NCI-H2227 treated with DMSO at 0.1 percent for 48 hours (cell line): ENCODE results near the gene ARMC12.

Experiments
- DNase-seq: peaks from one replicate; lab custom pipeline; 2025; lab: John Stamatoyannopoulos, UW

ARMC12 gene

DNA sequence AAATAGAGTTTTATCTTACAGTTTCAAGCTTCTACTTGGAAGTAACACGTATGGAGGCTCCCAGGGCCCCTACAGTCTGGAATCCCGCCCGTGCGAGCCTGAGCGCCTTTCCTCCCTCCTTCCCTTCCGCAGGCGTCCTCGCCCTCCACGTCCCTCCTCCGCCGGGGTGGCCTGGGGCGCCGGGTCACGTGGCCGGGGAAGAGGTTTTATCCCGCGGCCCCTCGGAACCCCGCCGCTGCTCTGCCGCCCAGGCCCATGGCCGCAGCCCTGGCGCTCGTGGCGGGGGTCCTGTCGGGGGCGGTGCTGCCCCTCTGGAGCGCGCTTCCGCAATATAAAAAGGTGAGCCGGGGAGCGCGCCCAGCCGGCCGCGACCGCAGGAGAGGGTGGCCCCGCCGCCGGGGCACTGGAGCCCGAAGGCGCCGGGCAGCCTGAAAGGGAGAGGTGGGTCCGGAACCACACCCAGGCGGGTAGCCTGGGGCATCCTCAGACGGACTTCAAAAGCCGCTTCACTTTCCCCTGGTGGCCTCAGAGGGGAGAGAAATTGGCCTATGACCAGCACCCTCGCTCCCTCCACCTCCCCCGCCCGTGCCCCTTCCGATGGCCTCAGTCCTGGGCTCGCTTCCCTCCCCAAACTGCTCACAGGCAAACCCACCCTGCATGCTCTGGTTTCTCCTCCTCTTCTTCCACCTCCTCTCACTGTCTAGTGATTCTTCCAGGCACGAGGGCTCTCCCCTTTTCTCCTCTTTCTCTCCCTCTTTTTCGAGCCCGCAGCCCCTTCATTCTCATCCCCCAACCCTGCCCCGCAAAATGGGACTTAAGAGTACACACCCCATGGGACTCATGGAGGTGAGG is 39.8 kb downstream of the ARMC12 start, which contains the start of gene CLPSL2:
TSS of gene CLPSL2 (plus strand) at position 235 of the 852 bp plus-strand sequence. CDS start at position 256, 21 bp downstream.
- peak; percentile 31 for DNase-seq

DNA sequence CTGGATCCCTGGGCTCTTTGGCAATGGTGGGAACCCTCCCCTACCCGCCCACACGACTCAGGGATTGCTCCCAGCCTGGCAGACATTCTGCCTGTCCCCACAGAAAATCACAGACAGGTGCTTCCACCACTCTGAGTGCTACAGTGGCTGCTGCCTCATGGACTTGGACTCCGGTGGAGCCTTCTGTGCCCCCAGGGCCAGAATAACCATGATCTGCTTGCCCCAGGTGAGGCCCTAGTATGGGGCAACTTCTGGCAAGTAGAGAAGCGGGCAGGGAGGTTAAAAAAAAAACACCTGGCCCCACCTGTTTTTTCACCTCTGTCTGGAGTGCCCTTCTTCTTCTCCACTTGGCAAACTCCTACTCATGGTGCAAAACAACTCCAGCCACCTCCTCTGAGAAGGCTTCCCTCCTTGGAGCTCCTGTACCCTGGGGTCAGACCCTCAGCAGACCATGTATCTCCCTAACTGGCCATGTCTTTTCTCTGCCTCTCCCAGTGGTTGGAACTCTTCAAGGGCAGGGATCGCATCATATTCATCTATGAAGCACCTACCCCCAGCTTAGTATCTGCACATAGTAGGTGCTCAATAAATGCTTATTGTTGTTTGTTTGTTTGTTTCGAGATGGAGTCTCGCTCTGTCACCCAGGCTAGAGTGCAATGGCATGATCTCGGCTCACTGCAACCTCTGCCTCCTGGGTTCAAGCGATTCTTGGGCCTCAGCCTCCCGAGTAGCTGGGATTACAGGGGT is 40.7 kb downstream of the ARMC12 start:
- no peak for DNase-seq

DNA sequence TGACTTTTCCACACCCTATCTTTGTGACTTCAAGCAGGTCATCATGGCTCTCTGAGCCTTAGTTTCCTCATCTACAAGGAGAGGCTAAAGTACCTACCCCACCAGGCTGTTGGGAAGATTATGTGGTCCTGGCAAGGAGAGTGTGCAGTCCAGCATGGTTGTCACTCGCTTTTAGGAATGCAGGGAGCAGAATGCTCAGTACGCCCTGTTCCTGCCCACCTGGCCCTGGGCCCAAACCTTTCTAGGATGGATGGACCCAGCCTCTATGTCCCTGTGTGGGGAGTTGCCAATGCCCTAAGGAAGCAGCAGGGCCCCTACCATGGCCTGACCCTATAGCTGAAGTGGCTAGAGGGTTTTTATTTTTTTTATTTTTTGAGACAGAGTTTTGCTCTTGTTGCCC is 41.6 kb downstream of the ARMC12 start:
- no peak for DNase-seq

DNA sequence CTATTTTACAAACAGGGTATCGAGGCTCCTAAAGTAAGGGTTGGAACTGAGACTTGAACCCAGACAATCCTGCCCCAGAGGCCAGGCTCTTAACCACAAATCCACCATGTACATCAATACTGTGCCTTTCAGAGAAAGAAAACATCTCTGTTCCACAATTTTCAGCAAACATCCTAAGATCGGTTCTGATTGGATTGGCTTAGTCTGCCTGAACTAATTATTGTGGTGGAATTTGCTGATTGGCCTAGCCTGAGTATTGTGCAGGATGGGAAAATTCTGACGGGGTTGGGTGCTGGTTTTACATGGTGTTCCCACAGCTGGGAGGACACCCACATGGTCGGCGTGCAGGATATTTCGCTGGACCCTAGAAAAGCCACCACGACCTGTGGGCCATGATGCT is 43.9 kb downstream of the ARMC12 start, which contains the start of gene CLPSL1:
TSS of gene CLPSL1 (plus strand) at position 301 of the 400 bp plus-strand sequence. CDS start at position 393, 92 bp downstream.
- no peak for DNase-seq

DNA sequence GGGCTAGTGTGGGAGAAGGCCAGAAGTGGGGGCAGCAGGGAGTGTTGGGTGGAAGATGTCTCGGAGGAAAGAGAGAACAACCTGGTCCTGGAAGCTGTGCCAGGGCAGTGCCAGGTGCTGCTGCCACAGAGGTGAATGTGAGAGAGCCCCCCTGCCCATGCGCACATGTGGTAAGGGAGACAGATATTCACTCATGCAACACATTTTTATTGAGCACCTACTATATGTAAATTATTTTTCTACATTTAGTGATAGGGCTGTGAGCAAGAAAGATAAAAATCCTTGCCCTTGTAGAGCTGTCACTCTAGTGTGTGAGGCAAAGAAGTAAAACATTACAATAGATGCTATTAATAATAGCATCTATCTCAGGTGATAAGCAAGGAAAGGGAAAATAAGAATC is 44.5 kb downstream of the ARMC12 start:
- no peak for DNase-seq

DNA sequence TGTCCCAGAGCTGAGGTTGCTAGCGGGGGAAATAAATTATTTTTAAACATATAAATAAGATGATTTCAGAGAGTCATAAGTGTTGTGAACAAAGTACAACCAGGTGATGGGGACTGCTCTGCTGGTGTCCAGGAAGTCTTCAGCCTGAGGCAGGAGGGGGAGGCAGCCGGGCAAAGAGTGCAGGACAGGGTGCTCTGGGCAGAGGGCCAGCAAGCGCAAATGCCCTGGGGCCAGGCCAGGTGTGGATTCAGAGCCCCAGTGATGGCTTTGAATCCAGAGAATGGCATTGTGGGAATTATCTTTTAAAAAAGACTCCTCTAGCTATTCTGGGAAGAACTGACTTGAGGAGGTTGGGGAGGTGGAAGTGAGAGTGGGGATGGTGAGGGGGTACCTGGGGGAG is 45.6 kb downstream of the ARMC12 start:
- no peak for DNase-seq

DNA sequence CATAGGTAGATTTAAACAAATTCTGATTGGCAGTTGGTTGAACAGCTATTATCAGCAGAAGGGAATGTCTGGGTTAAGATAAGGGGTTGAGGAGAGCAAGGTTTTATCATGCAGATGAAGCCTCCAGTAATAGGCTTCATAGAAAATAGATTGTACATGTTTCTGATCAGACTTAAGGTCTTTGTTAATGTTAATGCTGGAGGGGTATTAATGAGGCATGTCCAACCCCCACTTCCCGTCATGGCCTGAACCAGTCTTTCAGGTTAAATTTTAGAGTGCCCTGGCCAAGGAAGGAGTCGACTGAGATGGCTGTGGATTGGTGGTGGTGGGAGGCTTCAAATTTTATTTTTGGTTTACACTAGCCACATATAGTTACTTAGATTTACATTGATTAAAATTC is 47.4 kb downstream of the ARMC12 start:
- DNase-seq = no peak

DNA sequence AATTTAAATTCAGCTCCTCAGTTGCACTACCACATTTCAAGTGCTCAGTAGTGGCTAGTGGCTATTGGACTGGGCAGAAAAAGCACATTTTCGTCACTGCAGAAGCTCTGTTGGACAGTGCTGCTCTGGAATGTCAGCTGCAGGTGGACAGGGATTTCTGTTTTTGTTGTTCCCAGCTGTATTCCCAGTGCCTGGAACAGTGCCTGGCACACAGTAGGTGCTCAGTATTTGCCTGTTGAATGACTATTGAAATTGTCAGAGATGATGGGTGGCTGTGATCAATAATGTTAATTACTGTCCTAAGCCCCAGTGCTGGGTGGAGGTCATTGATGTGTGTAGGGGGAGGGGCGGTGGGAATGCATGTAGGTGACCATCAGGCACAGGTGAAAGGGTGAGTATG is 49.4 kb downstream of the ARMC12 start:
- no peak for DNase-seq

DNA sequence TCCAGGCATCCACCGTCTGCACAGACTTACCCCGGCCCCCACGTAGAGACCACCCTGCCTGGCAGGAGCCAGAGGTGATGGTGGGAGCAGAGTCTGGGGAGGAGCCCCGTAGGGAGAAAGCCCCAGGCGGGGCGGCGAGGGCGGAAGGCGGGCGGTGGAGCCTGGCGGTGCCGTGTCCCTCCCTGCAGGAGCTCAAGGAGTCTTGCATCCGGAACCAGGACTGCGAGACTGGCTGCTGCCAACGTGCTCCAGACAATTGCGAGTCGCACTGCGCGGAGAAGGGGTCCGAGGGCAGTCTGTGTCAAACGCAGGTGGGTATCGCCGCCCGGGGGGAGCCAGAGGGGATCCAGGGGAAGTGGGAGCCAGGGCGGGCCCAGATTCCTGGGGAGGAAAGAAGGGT is 50.0 kb downstream of the ARMC12 start:
- no peak for DNase-seq

DNA sequence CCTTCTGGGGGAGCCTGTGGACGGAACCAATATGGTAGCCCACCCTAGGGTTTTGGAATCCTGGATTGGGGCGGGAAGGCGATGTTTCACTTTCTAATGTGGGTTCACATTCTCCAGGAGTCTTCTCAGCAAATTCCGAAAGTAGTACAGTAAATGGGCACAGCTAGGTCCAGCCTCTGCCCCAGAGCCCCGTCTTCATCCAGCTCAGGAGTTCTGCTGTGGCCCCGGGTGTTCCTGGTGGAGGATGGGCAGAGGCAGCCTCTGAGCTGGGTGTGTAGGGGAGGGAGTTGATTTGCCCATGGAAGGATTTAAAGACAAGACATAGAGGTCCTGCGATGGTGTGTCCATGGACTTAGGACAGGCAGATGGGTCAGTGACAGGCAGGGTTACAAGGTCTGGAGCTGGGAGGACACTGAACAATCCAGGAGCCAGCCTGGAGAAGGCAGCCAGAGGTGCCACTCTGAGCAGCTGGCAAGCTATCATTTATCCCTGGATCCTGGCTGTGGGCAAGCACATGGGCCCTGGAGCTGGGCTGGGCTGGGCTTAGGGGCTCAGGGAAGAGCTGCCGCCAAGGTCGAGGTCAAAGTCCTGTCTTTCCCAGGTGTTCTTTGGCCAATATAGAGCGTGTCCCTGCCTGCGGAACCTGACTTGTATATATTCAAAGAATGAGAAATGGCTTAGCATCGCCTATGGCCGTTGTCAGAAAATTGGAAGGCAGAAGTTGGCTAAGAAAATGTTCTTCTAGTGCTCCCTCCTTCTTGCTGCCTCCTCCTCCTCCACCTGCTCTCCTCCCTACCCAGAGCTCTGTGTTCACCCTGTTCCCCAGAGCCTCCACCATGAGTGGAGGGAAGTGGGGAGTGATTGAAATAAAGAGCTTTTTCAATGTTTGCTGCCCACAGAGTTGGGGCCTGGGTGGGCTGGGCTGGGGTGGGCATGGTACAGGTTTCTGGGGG is 50.7 kb downstream of the ARMC12 start:
- no peak for DNase-seq

DNA sequence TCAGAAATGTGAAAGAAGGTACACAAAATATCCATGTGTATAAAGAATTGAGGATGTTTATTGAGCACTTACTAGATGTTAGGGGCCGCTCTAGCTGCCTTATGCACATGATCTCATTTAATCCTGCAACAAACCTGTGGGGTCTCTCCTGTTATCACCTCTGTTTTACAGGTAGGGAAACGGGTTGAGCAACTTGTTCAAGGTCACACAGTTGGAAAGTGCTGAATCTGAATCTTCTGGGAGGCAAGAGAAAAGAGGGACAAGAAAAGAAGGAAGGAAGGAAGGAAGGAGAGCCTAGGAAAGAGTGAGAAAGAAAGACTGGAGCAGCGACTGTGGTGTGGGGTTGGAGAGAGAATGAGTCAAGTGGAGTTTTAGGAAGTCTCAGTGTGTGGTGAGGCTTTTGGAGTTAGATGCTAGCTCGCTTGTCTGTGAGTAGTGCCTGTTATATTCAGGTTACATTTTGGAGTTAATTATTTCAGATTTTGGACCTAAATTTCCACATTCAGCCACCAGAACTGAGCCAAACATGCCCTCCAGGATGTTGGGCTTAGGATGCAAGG is 51.7 kb downstream of the ARMC12 start:
- DNase-seq = no peak

DNA sequence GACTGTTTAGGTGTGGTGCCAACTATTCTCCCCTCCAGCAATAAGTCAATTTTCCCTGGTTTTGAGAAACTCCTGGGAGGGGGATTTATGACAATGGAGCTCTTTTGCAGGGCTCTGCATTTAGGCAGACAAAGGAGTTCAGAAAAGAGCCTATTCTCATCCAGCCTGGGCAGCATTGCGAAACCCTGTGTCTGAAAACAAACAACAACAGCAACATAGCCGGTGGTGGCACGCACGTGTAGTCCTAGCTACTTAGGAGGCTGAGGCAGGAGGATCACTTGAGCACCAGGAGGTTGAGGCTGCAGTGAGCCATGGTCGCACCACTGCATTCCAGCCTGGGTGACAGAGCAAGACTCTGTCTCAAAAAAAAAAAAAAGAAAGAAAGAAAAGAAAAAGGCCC is 53.9 kb downstream of the ARMC12 start:
- DNase-seq = no peak

DNA sequence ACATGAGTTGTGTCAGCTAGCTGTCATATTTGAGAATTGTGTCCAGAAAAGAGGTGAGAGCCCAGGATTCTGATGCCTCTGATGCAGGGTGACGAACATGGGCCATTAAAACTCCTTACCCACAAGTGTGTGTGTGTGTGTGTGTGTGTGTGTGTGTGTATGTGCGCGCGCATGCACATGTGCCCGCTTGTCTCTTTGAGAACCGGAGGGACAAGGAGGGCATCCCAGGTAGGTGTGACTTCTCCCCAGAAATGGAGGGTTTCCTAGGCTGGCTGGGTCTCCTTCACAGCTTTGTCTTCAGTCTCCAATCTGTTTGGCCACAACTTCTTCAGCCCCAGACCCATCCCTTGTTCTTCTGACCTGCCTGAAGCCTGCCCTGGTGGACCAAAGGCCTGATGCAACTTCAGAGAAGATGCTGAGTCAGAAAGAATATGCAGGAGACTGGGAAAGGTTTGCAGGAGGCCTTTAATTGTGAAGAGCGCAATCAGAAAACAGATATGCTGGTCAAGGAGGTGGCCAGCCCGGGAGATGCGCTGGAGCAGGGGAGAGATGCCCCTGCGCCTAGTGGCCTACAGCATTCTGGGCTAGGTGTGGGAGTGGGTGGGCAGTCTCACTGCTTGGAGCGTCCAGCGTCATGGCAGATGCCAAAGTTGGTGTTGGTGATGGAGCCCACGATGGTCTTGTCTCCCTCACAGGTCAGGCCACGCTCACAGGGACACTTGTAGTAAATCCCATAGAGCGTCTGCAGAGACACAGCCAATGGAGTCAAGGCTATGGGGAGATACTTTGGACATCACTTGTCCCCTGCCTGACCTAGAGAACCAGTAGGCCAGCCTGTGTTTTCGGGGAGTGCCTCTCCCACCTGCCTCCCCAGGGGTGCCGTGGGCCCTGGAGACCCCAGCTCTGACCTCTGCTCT is 58.0 kb downstream of the ARMC12 start:
- DNase-seq = no peak

DNA sequence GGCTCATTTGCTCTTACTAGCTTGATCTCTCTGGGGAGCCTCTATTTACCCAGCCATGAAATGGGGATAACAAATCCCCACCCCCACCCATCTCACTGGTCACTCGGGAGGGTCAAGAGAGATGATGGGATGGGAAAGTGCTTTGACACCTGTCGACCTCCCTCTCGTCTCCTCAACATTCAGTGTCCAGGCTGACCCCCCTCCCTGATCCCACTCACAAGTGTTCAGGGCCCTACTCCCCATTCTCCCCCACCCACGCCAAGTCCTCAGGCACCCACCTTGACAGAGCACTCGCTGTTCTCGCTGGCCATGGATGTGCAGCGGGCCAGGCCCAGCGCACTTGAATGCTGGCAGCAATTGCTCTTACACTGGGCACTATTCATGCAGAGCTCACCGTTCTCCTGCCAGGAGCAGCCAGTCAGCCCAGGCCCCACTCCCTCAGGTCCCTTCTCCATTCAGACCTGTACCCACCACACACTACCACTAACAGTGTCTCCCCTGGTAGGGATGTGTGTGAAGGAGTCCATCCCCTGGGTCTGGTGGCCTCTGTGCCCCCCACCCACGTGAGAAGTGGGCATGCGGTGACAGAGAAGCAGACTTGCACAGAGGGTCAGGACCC is 58.7 kb downstream of the ARMC12 start:
- DNase-seq = no peak

DNA sequence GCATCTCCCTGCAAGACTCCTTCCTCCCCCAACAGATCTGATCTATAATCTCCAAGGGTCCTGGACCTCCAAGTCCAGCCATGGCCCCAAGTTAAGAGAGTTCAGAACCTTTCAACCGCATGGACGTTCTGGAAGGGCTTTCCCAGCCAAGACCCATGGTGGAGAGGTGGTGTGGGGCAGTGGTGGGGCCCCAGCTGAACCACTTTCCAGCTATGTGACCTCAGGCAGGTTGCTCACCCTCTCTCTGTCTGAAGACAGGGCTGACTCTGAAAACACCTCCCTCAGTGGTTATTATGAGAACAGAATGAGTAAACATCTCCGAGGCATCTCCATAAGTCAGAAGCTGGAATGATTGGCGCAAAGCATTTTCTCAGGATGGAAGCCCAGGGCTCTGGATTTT is 59.4 kb downstream of the ARMC12 start:
- DNase-seq = no peak

DNA sequence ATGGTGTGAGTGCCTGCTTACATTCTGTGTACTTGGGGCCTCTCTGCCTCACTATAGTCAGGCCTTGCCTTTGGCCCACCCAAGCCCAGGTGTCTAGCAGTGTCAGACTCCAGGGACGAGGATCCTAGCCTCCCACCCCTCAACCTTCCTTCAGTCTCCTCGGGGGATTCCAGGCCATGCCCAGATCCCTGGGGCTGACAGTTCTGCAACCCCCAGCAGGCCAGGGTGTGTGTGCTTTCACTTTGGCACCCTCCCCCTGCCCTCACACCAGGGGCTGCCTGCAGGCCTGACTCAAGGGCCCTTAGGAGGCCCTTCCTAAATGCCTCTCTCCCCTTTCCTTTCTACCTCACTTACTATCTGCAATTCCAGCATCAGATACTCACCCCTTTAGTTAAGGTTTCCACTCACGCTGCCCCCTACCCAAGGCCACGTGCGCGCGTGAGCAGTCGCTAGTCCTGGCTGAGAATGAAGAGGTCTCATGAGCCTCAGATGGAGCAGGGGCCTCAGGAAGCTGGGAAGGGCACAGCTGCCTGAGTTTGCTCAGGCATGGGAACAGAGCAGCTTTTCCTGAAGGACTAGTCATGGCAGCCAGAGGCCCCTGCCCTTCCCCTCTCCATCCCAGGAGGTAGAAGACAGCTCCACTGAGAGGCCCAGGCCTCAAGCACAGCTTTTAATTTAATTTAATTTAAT is 61.1 kb downstream of the ARMC12 start:
- DNase-seq = no peak
